GM19351 (cell line): Measurements from ENCODE around the gene RCOR1.

Experiments used
- ATAC-seq: cut with Tn5 transposase; IDR thresholded peaks from one replicate; pipeline ENCODE4 v1.9.1; 2021; ENCODE audit warnings: mild to moderate bottlenecking, moderate library complexity; ENCODE audit not compliant: unreplicated experiment

RCOR1 gene

DNA sequence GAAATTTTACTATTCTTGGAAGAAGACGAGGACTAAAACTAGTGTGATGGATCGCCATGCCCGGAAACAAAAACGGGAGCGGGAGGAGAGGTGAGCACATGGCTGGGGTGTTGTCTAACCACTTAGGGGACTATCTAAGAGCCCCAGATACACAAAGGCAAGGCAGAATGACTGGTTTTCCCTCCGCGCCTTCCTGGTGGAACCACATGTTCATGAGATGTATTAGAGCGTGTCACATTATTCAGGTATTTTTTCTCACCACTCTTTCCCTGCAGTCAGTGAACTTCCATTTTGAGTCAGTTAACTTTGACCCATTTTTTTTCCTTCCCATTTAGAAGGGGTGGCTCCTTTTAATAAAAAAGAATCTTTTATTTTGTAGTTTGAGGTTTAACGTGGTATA, 116.0 kb downstream of the RCOR1 start:
- ATAC-seq, result no peak

DNA sequence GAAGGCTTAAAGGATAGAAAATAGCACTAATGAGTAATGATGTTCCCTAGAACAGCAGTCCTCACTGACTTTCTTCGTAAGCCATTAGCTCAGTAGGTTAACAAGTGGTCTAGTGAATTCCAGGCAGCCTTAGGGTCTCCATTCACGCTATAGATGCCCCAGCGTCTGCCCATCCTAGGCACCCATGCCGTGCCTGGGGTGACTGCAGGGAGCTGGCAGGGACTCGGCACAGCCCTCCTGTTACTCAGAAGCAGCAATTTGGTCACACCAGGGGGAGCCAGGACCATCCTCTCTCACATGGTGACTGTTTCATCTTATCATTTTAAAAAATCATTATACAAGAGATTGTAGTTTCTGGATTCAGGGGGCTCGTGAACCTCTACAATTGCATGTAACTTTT, 118.8 kb downstream of the RCOR1 start:
- no peak for ATAC-seq

DNA sequence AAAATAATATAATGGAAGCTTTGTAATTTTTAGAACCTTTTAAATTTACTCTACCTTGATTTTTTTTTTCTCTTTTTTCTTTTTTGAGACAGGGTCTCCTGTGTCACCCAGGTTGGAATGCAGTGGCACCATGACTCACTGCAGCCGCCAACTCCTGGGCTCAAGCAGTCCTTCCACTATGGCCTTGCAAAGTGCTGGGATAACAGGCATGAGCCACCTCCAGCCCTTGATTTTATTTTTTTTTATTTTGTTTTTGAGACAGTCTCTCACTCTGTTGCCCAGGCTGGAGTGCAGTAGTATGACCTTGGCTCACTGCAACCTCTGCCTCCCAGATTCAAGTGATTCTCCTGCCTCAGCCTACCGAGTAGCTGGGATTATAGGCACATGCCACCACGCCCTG, 119.5 kb downstream of the RCOR1 start:
- ATAC-seq, result no peak

DNA sequence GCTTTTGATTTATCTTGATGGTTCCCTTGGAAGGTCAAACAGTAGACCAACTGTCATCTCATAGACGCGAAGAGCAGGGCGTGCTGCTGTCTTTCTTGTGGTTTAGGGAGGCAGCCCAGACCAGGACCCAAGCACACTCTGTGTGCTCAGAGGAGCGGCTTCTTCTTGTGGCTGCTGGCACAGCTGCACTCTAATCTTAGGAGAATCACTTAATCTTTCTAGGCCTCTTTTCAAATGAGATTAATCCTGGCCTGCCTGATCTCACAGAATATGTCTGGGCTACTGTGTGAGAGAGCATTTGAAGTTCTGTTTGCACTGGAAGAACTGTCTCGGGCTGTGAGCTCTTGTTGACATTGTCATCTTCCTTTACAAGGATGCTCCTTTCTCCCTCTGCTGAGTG, 124.8 kb downstream of the RCOR1 start:
- no peak for ATAC-seq

GRCh38 chr14:102722646-102723045, 130.2 kb downstream of the RCOR1 start:
- ATAC-seq, result no peak

- no peak for ATAC-seq
Measured at GRCh38 chr14:102723650-102724049, 131.2 kb downstream of the RCOR1 start.

DNA sequence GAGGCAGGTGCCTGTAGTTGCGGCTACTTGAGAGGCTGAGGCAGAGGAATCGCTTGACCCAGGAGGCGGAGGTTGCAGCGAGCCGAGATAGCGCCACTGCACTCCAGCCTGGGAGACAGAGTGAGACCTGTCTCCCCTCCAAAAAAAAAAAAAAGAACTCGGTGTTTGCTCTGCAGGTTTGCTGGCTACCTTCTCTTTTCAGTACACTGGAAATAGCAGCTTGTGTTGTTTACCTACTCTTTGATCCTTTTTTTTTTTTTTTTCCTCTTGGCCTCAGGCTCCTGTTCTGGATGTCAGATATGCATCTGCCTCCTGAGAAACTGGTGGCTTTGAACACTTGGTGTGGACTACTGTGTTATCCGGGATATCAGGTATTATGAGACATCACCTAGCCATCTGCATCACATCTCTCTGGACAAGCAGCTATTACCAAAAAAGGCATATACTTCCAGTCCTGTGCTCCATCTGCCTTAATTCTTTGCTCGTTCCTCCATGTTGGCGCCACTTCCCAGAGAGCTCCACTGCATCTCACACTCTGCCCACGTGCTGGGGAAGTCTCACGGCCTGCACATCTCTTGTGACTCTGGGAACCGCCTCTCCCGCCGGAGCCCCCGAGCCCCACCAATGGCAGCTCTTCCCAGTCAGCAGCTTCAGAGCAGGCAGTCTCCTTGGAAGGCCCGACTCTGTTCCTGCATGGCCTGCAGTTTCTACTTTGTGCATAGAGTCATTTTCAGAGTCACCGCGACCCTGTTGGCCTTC, 133.9 kb downstream of the RCOR1 start:
- no peak for ATAC-seq

- ATAC-seq, result no peak
Measured at GRCh38 chr14:102727336-102728095, 135.1 kb downstream of the RCOR1 start.

DNA sequence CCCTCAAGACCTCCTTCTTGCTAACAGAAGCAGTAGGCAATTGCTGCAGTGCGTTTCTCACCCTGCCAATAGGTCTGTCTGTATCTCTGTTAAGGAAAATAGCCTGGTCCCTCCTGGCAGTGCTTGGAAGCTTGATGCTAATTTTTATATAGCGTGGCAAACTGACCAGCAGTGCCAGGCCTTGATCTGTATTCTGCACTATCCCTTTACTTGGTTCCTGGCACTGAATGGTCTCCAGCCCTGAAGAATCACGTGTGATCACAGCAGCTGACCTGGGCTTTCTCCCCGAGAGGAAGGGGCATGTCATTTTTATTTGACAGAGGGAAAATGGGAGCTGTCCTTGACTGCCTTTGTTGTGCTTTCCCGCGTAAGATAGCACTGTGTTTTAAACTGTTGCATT, 136.1 kb downstream of the RCOR1 start:
- ATAC-seq, result no peak

- ATAC-seq, result no peak
Measured at GRCh38 chr14:102729268-102729667, 136.8 kb downstream of the RCOR1 start.

GRCh38 chr14:102729825-102730224, 137.4 kb downstream of the RCOR1 start:
- no peak for ATAC-seq

- no peak for ATAC-seq
Measured at GRCh38 chr14:102731101-102731870, 138.8 kb downstream of the RCOR1 start.

- ATAC-seq, result no peak
Measured at GRCh38 chr14:102731871-102732800, 139.7 kb downstream of the RCOR1 start.

DNA sequence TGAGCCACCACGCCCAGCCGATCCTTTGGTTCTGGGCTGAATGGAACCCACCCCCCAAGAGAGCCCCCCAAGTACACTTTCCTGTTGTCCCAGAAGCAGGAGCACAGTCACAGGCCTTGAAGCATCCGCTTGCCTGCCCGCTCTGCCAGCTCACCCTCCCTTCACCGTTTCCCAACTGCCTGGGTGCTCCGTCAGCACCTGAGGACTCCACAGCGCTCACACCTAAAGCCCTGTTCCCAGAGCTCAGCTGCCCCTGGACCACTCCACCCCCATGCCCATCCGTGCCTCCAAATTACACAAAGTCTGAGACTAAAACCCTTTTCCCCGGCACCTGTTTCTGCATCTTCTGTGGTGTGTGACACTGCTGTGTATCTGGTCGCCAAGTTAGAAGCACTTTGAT, 140.5 kb downstream of the RCOR1 start:
- ATAC-seq, result no peak

- no peak for ATAC-seq
Measured at GRCh38 chr14:102733326-102733725, 140.9 kb downstream of the RCOR1 start.

GRCh38 chr14:102734436-102734835, 142.0 kb downstream of the RCOR1 start:
- no peak for ATAC-seq

DNA sequence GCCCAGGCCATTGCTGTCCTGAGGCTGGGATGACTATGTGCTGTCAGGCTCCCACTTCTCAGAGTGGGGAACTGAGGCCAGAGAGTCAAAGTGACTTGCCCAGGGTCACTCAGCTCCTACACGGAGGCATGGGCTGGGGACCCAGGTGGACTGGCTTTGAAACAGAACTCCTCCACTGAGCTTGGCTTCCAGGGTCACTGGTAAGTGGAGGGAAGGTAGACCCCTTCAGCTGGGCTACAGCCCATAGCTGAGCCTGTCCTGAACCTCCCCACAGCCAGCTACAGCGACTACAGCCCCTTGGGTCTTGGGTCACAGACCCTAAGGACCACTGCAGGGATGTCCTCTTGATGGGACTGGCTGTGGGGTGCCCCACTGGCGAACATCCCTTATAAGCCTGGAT, 144.5 kb downstream of the RCOR1 start:
- no peak for ATAC-seq

GRCh38 chr14:102737402-102738372, 145.2 kb downstream of the RCOR1 start:
- no peak for ATAC-seq

- ATAC-seq, result no peak
Measured at GRCh38 chr14:102738373-102739189, 146.1 kb downstream of the RCOR1 start.
